ENCODE measurements around the gene NFIA.

The NFIA gene

DNA sequence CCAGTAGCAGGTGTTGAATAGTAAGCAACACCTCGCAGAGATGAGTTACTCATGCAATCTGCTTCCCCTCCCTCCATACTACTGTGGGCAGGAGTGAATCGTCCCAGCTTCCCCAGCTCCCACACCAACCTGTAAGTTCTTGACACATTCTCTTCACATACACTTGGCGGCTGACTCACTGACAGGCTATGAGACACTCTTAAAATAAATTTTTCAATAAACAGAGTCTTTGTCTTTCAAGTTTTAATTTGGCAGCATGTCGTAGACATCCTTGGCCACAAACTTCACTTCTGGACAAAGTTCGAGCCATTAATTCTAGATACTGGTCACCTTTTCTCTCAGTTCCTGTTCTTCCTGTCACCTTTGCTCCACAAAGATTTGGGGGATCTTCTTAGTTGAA lies 351.9 kb downstream of the NFIA start:
- DNase-seq (ENCODE audit: low read depth), result no peak

DNA sequence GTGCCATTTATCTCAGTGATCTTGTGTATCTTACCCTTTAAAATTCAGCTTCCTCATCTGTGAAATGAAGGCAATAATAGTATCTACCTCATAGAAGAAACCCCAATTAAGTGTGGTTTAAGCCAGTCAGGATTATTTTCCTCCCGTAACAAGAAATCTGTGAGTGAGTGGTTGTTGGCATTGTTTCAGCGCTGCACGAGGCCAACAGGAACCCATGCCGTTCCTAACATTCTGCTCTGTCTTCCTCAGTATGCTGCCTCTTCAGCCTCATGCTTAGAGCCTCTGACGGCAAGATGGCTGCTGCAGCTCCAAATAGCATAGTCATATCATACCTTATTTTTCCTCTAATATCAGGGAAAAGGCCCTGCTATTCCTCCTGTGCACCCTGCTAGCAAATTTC lies 352.9 kb downstream of the NFIA start:
- no peak for DNase-seq (ENCODE audit: low read depth)

DNA sequence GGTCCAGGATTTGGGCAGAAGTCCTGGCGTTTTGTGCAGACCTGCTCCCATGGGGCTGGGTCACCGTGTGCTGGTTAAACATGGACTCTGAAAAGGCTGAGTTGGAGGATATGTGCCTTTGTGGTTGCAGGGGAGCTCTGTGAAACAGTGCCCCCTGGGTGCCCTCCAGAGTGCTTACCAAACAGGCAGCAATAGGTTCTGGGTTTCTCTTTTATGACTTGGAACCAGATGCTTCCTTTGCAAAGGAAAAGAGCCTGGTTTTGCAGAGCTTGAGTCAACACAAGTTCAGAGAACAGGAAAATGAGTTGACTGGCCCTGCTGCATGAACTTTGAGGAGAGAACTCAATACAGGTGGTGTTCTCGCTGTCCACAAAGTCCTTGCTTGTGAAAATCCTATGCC lies 353.7 kb downstream of the NFIA start:
- no peak for DNase-seq (ENCODE audit: low read depth)

GRCh38 chr1:61436491-61437120 lies 354.2 kb downstream of the NFIA start:
- DNase-seq (ENCODE audit: low read depth), result no peak

DNA sequence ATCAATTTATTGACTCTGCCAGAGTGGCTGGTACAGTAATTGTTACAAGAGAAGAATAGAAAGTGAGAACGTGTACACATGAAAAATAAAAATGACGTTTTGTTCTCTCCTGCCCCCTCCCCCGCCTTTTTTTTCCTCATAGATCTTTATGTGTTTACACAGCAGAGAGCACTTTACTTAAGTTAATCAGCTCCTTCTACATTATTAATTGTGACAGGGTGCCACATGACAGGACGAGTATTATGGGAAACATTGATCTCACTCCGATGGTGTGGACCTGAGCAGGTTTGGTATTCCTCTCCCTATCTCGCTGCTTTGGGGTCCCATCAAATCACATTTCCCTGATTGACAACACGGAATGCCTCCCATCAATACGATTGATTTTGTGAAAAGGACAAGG lies 356.9 kb downstream of the NFIA start:
- no peak for DNase-seq (ENCODE audit: low read depth)

DNA sequence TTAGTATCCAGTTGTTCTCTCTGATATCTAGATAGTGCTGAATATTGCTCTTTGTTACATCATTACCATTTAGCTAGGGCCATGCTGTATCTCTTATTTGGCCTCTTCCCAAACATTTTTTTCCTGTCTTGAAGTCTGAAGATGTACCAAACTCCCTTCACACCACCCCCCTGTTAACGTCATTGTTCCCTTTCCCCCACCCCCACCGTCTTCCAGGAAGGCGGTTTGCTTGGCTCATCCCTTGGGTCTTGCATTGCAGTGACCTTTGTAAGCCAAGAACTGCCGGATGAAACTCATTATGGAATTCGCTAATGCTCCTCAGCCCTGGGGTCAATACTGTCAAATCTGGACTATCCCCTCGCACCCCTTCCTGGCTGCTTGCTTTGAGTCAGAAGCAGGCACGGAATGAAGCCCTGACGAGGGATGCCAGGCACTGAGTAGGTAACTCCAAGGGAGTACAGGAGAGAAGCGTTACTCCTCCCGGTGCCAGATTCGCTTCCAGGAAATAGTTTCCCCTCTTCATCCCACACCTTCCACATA lies 359.4 kb downstream of the NFIA start:
- no peak for DNase-seq (ENCODE audit: low read depth)

DNA sequence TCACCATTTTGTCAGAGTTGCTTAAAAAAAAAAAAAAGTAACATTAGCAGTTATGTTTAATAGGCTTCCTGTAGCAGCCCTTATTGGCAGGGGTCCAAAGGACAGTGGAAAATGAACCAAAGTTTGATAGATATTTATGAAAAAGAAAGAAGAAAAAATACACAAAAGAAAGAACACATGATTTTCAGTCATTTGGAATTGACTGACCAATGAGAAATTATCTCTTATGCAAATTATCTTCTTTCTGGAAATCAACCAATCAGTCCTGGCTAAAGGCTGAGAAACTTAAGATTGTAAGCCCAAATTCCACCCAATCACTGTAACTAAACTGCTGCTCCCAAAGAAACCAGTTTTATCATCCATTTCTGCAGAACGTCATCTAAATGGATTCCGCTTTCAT lies 360.2 kb downstream of the NFIA start:
- DNase-seq (ENCODE audit: low read depth), result no peak

DNA sequence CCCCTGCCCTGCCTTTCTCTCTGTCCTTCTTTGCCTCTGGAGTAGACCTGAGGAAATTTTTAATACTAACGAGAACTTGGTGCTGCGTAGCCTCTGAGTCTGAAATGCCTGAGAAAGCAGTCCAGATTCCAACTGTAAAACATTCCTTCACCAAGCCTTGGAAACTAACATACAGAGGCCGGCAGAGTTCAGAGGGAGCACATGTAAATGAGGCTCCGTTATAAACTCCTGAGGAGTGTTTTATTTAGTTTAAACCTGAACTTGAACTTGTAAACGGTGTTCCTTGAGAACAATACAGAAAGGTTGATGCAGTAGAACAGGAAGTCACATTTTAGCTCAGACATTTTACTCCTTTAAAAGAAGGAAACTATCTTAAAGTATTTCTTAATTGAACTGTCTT lies 361.9 kb downstream of the NFIA start:
- DNase-seq (ENCODE audit: low read depth), result no peak

- no peak for DNase-seq (ENCODE audit: low read depth)
Measured at GRCh38 chr1:61445269-61445825, 363.0 kb downstream of the NFIA start.

DNA sequence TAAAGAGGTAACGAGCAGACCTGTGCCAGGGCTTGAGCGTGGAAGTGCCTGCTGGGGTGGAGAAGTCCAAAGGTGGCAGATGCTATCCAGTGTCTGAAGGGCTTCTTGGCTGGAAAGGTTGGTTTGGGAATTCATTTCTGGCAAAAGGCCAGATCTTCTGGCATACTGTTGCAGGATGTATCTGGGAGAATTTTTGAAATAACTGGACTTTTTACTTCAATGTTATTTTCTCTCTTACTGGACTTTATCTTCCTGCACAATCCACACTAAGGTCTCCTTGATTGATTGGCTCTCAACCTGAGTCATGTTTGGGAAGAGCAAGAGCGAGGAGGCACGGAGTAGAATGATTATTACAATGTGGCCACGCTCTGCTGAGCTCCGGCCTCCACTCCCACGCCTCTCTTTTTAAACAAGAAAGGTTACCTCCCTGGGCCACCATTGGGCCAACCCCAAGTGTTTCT lies 364.2 kb downstream of the NFIA start:
- no peak for DNase-seq (ENCODE audit: low read depth)

GRCh38 chr1:61447106-61447967 lies 365.0 kb downstream of the NFIA start:
- no peak for DNase-seq (ENCODE audit: low read depth)

GRCh38 chr1:61447968-61448430 lies 365.6 kb downstream of the NFIA start:
- no peak for DNase-seq (ENCODE audit: low read depth)

DNA sequence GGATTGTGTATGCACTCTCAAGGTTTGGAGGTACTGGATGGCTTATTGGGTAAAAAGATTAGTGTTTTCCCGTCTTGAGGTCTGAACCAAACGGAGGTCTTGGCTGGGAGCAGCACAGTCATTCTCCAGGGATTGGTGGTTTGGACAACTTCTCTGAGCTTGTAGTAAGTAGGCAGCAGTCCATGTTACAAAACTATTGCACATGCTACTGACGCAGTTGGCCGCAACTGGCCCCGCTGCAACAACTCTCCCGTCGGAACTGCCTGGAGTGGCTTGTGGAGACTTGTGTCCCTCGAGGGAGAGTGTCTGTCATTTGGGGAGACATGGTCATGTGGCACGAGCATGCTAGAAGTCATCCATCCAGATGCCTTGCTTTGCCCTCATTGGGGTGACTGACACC lies 366.6 kb downstream of the NFIA start:
- DNase-seq (ENCODE audit: low read depth), result no peak

GRCh38 chr1:61449410-61449809 lies 367.0 kb downstream of the NFIA start:
- no peak for DNase-seq (ENCODE audit: low read depth)

DNA sequence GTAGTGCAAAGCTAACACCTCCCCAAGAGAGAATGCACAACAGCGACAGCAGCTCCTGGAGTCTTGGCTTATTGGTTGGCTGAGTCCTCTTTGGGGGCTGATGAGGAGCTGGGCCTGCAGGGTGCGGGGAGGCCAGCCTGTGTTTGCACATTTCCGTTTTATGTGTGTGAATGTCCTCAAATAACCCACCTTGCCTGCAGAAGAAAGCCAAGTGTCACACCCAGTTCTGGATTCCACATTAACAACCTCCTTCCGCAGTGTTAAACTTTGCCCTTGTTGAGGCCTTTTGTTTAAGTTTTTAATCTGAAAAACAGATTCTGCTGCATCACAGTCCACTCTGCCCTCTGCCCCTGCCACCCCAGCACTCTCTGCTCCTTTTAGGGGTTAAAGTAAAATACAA lies 368.1 kb downstream of the NFIA start:
- no peak for DNase-seq (ENCODE audit: low read depth)

GRCh38 chr1:61450872-61451571 lies 368.7 kb downstream of the NFIA start:
- no peak for DNase-seq (ENCODE audit: low read depth)

DNA sequence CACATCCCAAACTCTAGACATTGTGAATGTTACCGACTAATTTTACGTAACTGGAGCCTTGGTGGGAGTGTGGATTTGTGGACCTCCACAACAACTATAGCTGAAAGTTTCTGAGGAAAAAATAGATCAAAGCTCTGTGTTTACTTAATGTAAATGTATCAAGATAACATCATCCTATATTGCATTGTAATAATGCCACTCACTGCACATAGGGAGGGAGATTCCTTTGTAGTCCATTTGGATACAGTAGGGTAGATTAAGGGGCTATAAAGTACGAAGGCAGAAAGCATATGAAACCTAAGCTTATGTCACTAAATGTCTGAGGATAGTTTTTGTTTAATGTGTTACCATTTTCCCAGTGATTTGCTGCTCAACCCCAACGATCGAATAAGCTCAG lies 369.2 kb downstream of the NFIA start:
- DNase-seq (ENCODE audit: low read depth), result no peak

GRCh38 chr1:61452176-61453035 lies 370.0 kb downstream of the NFIA start:
- DNase-seq (ENCODE audit: low read depth), result no peak

DNA sequence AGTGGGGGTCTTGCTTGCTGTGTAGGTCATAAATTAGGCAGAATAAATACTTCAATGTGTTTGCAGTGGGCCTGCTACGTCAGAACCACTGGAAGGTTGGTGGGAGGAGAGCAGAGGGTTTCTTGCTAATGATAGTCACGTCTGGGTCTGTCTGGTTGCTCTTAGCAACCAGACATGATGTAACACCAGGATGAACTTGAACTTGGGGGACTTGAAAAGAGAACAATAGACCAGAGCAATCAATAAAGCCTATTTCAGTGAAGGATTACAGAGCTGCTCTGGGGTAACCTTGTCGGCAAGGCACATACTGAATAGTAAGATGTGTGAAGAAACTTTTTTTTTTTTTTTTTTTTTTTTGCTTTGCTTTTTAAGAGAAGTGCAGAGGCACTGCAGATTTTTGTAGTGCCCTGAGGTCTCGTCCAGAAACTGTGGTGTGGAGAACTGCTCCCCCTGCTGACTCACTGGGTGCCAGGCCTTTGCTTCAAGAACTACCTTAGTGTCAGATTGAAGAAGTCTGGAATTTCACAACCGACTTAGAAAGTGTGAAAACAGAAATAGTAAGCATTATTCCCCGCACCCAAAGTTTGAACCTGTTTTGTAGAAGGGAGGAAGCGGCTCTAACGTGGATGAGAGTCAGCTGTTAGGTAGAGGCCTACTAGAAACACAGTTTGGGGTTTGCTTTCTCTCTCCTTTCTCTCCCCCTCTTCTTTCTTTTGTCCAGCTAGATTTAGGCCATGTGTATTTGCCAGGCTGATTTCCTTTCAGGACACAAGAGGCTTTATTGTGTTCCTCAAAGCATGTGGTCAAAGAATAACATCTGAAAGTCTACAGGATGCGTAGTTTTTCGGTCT lies 371.0 kb downstream of the NFIA start:
- DNase-seq (ENCODE audit: low read depth), result peak; percentile 59

GRCh38 chr1:61455400-61455799 lies 373.0 kb downstream of the NFIA start:
- no peak for DNase-seq (ENCODE audit: low read depth)

All from CMK (cell line).